HG03565 (cell line): ENCODE measurements around the gene MSX2.

ENCODE experiments used
- ATAC-seq: cut with Tn5 transposase; IDR thresholded peaks from one replicate; pipeline ENCODE4 v1.9.1; 2021; ENCODE audit warnings: mild to moderate bottlenecking, moderate library complexity; ENCODE audit not compliant: unreplicated experiment

The MSX2 gene

DNA sequence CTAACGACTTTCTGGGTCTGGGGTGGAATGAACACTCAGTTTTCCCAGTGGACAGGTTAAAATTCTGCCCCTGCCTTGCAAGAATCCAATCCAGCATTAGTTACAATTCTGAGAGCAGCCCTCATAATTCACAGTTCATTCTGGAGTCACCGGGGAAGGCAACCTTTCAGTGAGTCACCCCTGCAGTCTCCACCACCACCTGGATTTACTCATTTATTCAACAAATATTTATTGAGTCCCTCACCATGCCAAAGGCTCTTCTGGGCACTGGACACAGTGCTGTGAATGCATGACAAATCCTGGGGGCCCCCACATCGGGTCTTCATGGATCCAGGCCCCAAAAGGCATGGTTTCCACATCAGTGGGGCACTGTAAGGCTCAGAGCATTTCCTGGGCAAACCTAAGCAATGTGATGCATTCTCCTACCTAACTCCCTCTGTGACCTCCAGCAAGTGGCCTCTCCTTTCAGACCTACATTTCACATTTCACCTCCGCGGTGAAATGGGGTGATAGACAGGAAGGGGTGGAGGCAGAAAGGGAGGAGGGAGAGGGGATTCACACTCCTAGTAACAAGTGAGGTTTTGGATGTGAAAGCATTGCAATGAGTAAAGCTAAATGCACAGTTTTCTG is 6.4 kb upstream of the MSX2 start:
- ATAC-seq = no peak

DNA sequence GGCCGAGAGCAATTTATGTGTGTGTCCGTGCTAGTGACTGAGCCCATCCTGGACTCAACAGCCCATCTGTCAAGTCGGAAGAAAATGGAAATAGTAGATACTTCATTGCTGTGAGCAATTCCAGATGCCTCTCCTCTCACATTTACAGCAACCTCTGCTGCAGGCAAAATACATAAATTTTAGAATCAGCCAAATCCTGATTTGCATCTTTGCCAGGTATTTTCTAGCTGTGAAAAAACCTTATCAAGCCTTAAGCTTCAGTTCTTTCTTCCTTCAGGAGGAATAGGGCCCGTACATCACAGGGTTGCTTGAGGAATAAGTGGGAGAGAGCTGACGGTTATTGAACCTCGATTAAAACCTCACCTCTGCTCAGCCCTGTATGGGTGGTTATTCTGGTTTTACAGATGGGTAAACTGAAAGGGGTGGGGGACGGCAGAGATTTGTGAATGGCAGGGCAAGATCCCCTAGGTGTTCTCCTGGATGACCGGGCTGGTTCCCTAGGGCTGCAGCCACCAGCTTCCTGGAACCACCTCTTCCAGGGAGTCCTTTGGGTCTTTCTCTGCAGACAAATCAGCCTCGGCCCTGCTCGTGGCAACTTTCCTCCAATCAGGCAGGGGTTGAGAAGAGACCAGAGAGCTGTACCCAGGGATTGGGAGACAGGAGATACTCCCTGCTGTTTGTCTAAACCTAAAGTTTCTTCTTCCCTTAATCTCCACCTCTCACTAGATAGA is 5.3 kb upstream of the MSX2 start:
- no peak for ATAC-seq

DNA sequence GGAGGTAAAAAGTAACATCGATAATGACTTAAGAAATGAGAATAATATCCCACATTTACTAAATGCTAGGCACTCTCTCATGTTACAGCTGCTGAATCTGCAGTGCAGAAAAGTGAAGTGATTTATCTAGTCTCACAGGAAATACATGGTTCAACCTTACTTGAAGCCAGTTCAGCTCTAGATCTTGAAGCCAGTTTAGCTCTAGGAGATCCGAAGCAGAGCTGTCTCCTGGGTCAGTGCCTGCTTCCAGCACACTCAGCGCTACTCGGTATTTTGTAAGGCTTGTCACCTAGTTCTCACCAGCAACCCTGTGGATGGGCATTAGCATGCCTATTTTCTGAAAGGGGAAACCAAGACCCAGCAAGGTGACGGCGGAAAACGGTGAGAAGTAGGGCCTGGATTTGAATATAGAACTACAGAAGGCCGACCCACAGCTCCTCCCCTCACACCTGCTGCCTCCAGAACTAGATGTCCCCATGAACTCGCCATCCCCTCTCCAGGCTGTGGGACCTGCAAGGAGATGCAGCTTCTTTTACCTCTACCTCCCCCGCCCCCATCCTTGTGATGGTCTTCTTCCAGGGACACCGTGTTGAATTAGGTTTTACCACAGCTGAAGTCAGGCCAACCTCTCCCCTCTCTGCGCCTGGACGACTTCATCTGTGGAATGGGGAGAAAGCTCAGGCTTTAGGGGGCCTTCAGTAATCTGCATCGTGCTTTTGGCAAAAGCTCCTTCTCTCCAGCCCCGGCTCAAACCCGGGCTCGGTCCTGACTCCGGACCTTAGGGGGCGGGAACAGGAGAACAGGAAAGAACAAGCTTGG is 4.4 kb upstream of the MSX2 start:
- ATAC-seq = no peak

DNA sequence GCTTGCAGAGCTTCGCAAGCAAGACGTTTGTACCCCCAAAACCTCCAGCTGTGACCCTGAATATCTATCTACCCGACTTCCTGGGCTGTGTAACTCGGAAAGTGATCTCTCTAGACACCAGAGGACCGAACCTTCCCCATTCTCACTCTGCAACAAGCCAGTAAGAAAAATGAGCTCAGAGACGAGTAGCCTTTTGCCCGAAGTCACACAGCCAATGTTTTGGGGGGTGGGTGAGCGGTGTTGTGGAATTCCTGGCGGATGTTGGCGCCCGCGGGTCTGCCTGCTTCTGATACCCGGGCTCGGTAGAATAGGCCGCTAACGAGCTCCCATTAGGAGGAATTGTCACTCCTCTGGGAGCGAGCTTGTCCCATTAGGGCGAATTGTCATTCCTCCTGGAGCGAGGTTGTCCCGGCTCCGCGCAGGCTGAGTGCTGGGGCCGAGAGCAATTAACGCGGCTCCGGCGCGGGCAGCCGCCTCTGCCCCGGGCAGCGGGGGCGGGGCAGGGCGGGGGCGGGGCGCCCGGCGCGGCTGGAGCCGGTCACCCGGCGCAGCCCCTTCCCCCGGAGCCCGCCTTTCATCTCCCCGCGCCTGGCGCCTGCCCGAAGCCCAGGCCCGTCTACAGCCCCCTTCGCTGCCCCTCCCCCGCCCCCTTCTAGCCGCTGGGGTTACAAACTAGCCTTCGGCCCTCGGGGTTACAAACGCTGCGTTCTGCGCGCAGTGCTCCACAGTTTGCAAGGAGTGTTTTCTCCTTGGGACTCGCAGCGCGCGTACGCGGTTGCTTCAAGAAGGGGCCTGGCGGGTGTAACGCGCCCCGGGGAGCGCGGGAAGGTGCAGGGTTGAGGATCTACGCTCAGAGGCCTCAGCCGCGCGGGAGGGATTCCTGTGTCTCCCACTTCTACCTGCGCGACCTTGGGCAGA is 3.5 kb upstream of the MSX2 start:
- no peak for ATAC-seq

DNA sequence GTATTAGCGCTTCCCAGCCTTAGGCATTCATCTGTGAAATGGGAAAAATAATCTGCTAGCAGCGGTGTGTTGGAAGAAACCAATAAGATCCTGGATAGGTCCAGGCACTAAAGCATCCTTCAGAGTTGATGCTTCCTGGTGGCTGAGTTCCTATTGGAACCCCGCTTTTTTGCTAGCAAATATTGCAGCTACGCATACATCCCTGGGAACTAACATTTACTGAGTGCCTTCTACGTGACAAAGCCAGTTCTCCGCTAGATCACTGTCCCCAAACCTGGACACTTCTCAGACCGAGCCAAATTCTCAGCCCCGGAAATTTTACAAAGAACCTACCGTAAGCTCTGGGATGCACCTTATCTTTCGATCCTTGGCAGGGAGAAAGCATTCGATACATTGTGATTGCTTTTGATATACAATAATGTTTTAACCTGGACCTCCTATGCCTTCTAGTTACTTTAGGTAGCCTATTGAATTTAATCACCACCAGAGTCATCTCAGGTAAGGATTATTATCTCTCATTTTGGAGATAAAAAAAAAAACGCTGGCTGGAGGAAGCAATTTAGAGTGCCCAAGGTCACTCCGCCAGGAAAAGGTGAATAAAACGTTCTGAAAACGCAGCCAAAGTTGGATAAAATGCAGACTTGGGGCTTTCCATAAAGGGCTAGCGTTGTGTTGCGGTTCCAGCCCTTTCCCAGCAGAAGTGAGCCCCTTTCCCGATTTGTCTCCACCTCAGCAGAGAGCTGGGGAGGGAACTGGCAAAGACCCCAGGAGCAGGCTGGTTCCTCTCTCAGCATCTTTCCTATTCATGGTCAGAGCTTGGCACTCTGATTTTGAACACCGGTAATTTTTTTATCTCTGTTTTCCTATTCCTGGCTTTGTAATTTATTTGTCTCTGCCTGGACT is 2.6 kb upstream of the MSX2 start:
- ATAC-seq = no peak

DNA sequence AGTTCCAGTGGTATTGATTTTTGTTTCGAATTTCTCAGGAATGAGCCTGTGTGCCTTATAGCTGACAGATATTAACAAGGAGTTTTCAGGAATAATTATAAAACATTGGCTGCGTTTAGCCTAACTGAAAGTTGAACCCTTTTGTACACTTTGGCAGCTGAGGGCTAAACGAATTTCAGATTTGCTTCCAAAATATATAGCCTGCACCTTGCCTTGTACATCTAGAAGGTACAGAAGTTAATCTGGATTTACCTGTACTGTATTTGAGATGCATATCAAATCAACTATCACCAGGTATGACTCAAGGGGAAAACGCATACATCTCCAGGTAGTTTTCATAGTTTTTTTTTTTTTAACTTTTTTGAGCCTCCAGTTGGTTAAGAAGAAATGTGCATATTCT is 1.9 kb upstream of the MSX2 start:
- ATAC-seq = no peak

DNA sequence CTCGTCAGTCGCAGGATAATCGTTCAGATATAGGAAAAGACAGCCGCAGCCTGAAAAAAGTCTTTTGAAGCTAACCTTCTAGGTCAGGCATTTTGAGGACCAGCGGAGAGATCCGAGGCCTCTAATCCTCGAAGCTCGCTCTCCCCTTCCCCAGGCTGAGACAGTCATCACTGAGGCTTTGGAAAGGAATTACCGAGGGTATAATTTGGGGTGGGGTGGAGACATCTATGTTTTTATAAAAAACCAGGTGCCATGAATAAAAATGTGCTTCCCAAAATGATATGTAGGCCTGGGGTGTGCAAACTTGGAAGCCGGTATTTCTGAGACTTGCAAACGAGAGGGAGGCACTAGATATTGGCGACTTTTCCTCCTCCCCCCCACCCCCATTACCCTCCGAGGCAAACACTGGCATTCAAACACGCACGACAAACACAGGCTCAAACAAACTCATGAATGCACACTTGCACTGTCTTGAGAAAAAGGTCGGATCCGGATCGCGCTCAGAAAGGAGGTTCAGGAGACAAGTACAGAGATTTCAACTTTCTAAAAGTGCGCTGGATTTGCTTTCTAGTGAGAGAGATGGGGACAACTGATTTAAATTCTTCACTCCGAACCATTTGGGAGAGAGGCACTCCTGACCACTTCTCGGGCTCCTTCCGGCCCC is 935 bp upstream of the MSX2 start:
- ATAC-seq = no peak

DNA sequence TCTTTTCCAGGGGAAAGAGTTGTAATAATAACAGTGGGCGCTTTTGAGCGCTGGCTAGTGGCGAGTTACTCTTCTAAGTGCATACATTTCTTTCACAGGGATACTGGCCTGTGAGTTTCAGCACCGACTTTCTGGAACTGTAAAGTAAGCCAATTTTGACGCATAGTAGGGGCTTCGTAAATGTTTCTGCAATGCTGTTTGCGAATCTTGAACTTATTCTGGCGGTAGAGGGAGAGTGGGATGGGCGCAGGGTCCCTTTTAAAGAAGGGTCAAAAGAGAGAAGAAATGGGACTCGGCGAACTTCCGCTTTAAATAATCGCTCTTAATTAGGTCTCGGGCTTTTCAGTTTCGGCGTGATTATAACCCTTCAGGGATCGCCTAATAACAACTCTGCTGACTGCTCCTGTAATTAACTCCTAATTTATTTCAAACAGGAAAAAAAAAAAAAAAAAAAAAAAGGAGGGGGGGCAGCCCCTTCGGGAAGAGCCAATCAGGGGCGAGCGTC is 351 bp upstream of the MSX2 start:
- no peak for ATAC-seq

DNA sequence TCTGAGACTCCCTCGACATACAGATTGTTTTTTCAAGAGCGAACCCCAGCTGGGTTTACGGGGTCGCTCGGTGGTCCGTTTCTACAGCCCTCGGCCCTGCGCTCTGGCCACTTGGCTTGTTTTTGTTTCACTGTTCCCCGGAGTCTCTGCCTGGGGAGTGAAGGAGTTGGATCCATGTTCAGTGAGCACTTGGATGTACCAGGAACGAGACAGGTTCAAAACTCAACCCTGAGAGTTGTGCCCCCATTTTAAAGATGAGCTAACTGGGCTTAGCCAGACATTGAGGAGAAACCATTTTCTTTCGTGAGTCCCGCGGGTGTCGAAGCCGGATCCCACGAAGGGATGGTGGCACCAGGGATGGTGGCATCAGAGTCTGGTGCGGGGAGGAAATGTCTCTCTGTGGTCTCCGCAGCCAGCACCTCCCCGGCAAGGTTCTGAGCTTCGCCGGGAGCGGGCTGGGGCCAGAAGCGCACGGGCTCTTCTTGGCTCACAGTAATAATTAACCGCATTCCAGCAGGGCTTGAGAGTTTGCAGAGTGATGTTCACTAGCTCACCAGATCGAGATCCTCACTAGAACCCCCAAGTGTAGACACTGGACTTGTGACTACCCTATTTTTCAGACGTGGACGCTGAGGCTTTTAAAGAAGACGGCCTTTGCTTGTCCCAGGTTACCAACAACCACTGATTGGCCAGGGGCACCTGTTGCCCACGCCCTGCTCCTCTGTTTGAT is 1.0 kb downstream of the MSX2 start:
- ATAC-seq = no peak

DNA sequence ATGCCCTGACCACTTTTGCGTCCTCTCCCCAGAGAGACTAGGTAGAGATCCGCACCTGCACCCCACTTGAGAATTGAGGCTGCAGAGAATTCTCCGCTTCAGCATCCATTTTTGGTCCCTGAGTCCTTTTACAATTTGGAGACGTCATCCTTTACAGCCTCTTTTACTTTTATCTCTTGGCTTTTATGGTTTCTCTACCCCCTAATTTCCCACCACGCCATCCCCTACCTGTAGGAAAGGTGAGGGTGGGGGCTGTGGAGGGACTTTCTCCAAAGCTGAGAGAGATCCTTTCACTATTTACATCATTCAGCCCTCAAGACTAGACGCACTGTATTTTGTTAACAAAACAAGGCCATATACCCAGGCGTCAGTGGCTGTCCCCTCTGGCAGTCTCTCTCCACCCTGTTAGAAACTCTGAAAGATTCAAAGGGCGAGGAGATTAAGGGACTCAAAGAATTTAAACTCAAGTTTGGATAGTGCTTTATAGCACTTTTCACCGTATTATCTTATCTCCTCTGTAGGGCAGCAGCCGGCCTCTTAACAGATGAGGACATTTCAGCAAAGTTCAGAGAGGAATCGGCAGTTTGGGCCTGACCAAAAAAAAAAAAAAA is 1.7 kb downstream of the MSX2 start:
- no peak for ATAC-seq

DNA sequence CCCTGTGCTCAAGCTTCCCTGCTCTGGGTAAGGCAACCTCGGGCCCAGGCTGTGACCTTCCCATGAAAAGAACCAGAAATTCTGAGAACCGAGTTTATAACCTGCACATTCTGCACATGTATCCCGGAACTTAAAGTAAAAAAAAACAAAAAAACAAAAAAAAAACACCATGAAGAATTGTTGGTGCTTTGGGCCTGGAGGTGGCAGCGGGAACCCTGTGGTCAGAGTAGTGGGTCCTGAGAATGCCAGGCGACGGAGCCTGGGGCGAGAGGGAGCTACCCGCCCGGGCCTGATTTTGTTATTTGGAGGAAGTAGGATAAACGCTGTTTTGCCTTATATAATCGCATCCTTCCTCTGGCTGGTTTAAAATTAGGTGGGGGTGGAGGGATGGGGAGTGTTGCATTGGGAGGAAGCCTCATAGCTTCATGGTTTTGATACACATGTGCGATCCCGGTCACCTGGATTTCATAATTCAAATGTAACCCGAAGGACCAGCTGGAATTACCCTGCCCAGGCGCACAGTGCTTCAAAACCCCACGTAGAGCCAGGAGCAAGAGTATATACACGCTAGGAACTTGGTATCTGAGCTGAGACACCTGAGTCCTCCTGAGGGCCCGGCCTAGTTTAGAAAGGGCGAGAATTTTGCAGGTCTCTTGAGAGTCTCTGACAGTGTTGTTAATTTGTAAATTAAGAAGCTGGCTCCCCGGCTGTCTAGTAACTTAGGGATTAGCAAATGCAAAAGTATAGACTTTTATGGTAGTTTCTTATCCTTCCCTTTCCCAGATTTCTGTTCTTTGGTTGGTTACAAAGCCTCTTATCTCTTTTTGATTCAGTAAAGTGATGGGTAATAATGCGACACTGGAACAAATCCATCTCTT is 2.8 kb downstream of the MSX2 start:
- no peak for ATAC-seq

DNA sequence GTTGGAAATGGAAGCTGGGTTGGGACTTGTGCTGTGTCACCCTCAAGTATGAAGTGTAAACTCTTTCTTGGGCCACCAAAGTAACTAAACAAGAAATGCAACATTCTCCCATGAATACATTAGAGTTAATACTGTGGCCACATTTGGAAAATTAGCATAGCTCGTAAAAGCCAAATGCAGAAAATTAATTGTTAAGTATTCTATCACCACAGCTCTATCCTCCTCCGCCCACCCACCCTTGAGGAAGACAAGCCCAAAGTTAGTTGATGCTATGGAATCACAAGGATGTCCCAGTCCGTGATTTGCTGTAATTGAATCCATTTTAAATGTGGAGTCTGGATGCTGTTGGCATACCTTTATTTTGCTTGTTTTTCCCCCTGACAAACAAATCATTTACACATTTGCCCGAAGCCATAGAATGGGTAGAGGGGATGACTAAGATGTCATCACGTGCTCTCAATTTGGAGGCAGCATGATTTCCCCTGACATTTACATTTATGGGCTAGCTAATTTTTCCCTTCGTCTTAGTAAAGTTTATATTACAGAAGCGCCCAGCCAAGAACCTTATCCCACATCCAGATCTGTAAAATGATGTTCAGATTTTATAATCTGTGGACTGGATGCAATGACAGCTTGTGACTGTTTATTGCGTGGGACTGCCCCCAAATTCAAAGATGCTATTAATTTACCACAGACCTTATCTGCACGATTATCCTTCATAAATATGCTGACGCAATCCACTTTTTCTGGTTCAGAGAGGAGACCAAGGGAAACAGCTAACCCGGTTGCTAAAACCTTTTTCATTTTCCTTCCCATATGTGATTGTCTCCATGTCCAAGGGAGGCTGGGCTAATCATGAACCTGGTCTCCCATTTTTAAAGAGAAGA is 3.7 kb downstream of the MSX2 start:
- ATAC-seq = no peak

DNA sequence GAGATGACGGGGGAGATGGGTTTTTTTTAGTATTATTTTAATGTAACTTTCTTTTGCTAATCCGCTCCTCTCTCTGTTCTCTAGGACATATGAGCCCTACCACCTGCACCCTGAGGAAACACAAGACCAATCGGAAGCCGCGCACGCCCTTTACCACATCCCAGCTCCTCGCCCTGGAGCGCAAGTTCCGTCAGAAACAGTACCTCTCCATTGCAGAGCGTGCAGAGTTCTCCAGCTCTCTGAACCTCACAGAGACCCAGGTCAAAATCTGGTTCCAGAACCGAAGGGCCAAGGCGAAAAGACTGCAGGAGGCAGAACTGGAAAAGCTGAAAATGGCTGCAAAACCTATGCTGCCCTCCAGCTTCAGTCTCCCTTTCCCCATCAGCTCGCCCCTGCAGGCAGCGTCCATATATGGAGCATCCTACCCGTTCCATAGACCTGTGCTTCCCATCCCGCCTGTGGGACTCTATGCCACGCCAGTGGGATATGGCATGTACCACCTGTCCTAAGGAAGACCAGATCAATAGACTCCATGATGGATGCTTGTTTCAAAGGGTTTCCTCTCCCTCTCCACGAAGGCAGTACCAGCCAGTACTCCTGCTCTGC is 4.8 kb downstream of the MSX2 start:
- no peak for ATAC-seq

DNA sequence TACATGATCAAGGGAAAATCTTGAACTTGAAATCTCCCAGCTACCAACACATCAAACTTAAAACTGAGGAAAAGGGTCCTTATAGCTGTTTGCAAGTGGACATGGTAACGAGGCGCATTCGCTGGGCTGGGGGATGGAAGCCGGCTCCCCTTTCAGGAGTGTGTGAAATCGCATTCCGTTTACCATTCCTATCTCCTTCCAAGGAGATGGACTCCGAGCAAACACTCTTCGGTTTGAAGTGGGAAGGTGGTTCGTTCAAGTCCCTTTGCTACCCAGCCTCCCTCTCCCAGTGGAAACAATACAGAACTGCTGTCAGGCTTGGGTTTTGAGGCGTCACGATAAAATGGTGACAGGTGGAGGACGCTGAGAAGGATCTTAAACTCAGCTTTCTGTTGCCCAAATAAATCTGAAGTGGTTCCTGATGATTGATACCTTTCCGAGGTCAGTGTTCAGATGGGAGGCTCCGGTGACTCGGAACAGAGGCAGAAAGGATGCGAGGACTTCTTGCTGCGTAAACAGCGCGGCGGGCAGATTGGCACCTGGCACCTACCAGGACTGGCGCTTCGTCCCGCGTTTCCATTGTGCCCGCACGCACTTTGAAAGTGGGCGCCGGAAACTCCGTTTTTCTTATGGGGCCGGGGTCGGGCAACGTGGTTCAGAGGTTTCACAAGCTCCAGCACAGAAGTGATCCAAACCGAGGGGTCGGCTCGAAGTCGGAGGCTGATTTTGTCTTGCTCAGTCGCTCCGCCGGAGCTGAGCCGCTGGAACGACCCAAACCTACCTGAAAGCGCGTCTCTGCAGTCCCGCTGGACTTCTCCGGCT is 7.0 kb downstream of the MSX2 start:
- no peak for ATAC-seq
